GM08714 (cell line): ENCODE results near the gene SLC1A4.

Experiments used
- H3K4me3 ChIP-seq: fragments of 200-500 bp; sonication (Bioruptor generic); 2 replicates; pipeline ENCODE4 v1.5.1; 2014; ENCODE audit warnings: mild to moderate bottlenecking, low read length, inconsistent platforms
- ZNF274 ChIP-seq: IDR thresholded peaks from 2 replicates; pipeline ENCODE4 v1.6.1; 2012; ENCODE audit warnings: mild to moderate bottlenecking, low read depth, low read length

SLC1A4 gene

DNA sequence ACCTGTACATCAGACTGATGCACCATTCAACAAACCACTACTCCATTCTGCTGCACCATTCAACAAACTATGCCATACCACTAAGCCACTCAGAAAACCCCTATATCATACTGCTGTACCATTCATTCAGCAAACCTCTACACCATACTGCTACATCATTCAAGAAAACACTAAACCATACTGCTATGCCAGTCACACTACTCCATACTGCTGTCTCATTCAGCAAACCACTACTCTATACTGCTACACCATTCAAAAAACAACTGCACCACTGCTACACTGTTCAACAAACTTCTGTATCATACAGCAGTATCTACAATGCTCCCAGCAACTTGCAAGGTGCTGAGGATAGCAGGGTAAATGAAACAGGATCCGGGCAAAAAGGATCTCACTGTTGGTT lies 12.9 kb upstream of the SLC1A4 start:
- no peak for TF ChIP-seq ZNF274

GRCh38 chr2:64978514-64979268 lies 10.5 kb upstream of the SLC1A4 start:
- TF ChIP-seq ZNF274, result no peak

More for the DNA sequence above, 12.9 kb upstream of the SLC1A4 start:
- no peak overlapping the region for H3K4me3 ChIP-seq

DNA sequence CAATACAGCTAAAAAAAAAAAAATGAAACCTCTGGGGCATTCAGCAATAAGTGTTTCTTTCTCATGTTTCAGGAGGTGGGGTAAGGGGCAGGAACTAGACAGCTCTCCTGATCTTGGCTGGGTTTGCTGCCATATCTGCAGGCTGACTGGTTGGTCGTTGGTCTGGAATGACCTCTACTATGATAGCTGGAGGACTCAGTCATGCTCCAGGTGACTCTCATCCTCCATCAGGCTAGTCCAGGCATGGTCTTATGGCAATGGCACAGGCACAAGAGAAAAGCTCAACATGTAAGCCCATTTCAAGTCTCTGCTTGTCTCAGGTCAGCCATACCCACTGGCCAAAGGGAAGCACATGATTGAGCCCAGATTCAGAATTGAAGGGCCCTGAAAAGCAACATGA lies 9.5 kb upstream of the SLC1A4 start:
- TF ChIP-seq ZNF274, result no peak
- H3K4me3 ChIP-seq, result no peak overlapping the region

More at GRCh38 chr2:64978514-64979268, 10.5 kb upstream of the SLC1A4 start:
- H3K4me3 ChIP-seq, result no peak overlapping the region

DNA sequence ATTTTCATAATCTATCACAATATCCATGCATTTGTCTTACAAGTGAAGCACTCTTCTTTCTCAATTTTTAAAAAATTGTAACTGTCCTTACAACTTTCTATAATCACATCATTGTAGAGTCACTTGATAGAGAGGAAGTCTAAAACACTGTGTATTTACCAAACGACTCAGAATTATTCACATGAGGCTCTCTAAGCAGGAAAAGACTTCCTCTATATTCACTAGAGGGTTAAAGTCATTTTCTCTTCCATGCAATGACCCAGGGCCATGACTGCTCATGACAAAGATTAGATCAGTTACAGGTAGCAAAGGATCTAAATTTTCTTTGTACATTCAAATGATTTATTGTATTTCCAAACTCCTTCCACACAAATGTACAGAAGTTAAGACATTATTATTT lies 9.0 kb upstream of the SLC1A4 start:
- no peak for TF ChIP-seq ZNF274

DNA sequence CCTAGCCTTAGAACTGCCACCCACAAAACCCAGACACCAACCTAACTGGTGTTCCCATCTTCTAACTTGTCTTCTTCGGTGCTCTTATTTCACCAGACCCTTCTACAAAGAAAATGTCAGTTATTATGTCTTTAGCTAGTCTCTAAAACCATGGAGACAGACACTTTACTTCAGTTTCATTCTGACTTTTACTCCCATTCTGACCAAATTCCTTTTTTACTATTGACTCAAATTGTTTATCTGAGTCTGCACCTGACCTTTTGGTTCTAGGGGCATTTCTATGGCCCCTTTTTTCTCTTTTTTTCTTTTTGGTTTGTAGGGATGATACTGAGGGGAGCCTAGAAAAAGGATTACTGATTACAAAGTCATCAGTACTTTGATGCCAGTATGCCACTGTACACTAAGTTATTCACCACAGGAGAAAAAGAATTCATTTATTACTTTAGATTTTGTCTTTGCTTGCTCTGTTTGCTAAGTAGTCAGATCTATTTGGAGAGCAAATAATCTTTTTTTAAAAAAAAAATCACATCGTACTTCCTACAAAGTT lies 6.8 kb upstream of the SLC1A4 start:
- TF ChIP-seq ZNF274, result no peak
- H3K4me3 ChIP-seq, result no peak overlapping the region

More for the DNA sequence above, 9.0 kb upstream of the SLC1A4 start:
- H3K4me3 ChIP-seq, result no peak overlapping the region

GRCh38 chr2:64982932-64983331 lies 6.3 kb upstream of the SLC1A4 start:
- no peak for TF ChIP-seq ZNF274

GRCh38 chr2:64985447-64985846 lies 3.8 kb upstream of the SLC1A4 start:
- TF ChIP-seq ZNF274, result no peak

More at GRCh38 chr2:64982932-64983331, 6.3 kb upstream of the SLC1A4 start:
- H3K4me3 ChIP-seq, result no peak overlapping the region

DNA sequence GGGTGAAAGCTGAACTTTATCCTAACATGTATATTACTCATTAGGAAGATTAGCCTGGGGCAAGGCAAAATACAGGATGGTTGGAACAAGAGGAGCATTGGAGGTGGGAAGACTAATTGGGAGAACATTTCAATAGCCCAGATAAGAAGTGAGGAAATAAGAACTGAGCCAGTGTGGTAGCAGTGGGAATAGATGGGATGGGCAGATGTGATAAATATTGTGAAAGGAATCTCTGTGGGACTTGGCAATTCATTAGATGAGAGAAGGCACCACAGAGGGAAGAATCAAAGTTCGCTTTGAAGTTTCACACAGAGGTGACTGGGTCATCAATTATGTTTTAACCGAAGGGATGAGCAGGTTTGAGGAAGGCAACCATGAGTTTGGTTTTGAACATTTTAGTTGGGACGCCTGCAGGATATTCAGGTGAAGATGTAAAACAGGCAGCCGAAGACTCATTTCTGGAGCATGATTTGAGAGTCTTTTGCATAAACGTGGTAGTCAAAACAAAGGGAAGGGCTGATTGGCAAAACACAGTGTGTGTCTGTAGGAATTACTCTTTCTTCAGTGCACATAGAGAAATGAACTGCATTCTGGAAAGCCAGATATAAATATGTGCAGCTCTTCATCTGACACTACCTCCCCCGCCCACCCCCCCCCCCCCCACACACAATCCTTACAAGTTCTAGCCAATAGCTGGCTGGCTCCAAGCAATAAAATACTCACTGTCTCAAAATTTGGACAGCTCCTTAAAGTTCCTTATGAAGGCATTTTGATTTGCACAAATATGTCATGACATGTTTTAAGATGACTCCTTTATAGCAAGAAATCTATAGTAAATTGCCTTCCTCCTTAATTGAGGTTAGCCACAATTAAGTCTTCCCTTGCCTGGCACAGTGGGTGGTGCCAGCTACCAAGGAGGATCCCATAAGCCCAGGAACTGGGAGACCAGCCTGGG lies 1.9 kb upstream of the SLC1A4 start:
- H3K4me3 ChIP-seq, result peak overlapping the region; percentile 98
- TF ChIP-seq ZNF274, result no peak

More at GRCh38 chr2:64985447-64985846, 3.8 kb upstream of the SLC1A4 start:
- H3K4me3 ChIP-seq, result no peak overlapping the region

GRCh38 chr2:64987956-64988419 lies 1.2 kb upstream of the SLC1A4 start:
- TF ChIP-seq ZNF274, result no peak
- peak overlapping the region; percentile 98 for H3K4me3 ChIP-seq

- peak overlapping the region; percentile 98 for H3K4me3 ChIP-seq
- TF ChIP-seq ZNF274, result no peak
Measured at GRCh38 chr2:64988420-64989125, 626 bp upstream of the SLC1A4 start.

GRCh38 chr2:64989982-64990614 lies 899 bp downstream of the SLC1A4 start:
- no peak for TF ChIP-seq ZNF274
- peak overlapping the region; percentile 98 for H3K4me3 ChIP-seq

DNA sequence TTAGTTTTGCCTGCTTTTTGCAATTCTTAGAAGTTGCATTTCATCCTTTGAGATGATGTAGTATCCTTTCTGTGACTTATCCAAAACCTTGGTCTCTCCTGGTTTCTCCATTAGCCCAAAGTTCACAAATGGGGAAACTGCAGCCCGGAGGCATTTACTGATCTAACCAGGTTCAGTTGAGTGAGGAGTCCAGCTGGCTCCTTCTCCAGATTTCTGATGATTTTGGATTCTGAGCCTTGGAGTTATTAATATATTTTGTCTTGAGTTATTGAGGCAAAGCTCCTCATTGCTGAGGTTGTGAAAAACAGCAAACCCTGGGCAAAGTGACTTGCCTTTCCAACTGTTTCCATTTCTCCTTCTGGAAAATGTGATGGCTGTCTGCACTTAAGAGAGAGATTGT lies 1.7 kb downstream of the SLC1A4 start:
- H3K4me3 ChIP-seq, result peak overlapping the region; percentile 98
- no peak for TF ChIP-seq ZNF274

DNA sequence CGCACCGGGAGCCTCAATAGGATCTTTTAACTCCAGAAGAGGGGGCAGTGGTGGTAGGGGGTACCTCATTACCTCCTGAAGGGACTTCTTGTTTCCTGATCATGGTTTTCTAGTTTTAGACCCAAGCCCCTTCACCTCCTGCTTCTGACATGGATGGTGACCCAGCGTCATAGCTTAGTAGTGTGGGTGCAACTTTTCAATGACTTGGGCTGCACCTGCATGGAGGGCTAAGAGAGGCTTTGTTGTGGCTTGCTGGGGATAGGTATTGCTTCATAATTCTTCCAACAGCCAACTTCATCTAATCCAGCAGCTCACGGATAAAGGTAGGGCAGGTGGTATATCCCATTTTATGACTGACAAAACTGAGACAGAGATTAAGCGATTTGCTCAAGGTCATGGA lies 3.0 kb downstream of the SLC1A4 start:
- H3K4me3 ChIP-seq, result peak overlapping the region; percentile 52; the same call in 1 of the 2 replicates
- no peak for TF ChIP-seq ZNF274

DNA sequence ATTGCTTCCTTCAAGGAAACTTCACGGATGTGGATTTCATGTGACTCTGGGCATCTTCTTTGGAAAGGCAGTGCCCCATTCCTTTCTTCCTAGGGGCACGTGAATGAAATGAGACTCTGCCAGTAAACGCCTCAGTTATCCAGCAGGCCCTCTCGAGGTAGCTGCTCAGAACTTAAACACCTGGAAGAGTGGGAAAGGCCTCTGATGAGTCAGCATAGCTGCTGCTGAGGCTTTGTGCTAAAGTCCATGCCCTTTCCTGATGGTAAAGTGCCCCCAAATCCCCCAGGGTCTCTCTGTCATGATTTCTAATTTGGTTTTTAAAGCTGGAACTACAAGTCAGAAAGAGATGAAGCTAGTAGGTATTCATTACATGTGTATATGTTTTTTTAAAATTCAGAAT lies 3.8 kb downstream of the SLC1A4 start:
- no peak for TF ChIP-seq ZNF274
- H3K4me3 ChIP-seq, result peak overlapping the region; percentile 52; the same call in 1 of the 2 replicates
